SU-DHL-6 (cell line): ENCODE results near the gene GINS3.

Source experiments
- H2AFZ ChIP-seq: fragments of 200-600 bp; sonication (generic); 2 replicates; pipeline ENCODE4 v1.6.1; 2014; ENCODE audit warnings: low read depth, mild to moderate bottlenecking, moderate library complexity, mixed read lengths, antibody characterized with exemption, low read length; ENCODE audit not compliant: severe bottlenecking
- H3F3A ChIP-seq: fragments of 200-600 bp; shearing (Covaris generic); 2 replicates; pipeline ENCODE4 v1.6.0; 2016; ENCODE audit warnings: antibody characterized with exemption, mild to moderate bottlenecking; ENCODE audit not compliant: insufficient read depth
- H3K27ac ChIP-seq: fragments of 200-600 bp; sonication (generic); 2 replicates; pipeline ENCODE4 v1.5.1; 2016; ENCODE audit warnings: low read depth, mild to moderate bottlenecking, low read length, moderate library complexity, mixed read lengths
- H3K27me3 ChIP-seq: fragments of 200-600 bp; sonication (generic), shearing (Covaris generic); 2 replicates; pipeline ENCODE4 v1.6.0; 2014; ENCODE audit warnings: mild to moderate bottlenecking, low read length
- H3K36me3 ChIP-seq: fragments of 200-600 bp; sonication (generic); 2 replicates; pipeline ENCODE4 v1.6.1; 2014; ENCODE audit warnings: mild to moderate bottlenecking, low read length, mixed read lengths
- H3K4me2 ChIP-seq: fragments of 300-600, 200-600 bp; shearing (Covaris generic), sonication (generic); 2 replicates; pipeline ENCODE4 v1.6.0; 2014; ENCODE audit warnings: low read length, low read depth, mild to moderate bottlenecking; ENCODE audit not compliant: poor library complexity, severe bottlenecking
- H3K4me3 ChIP-seq: fragments of 200-600 bp; sonication (generic); 2 replicates; pipeline ENCODE4 v1.5.1; 2014; ENCODE audit warnings: antibody characterized with exemption, low read length, mild to moderate bottlenecking, mixed read lengths; ENCODE audit not compliant: insufficient read depth, poor library complexity, severe bottlenecking
- H3K79me2 ChIP-seq: fragments of 200-600 bp; sonication (generic); 2 replicates; pipeline ENCODE4 v1.6.1; 2014; ENCODE audit warnings: mild to moderate bottlenecking, low read length, moderate library complexity; ENCODE audit not compliant: insufficient read depth
- H3K9ac ChIP-seq: fragments of 200-600 bp; sonication (generic); 2 replicates; pipeline ENCODE4 v1.7.0; 2014; ENCODE audit warnings: mild to moderate bottlenecking, low read length
- H3K9me2 ChIP-seq: fragments of 200-600 bp; sonication (generic); replicated peaks from 2 replicates; pipeline ENCODE4 v1.6.1; 2014; ENCODE audit warnings: low read length; ENCODE audit not compliant: insufficient read depth
- H3K9me3 ChIP-seq: fragments of 200-600 bp; sonication (generic); 2 replicates; pipeline ENCODE4 v1.6.1; 2014; ENCODE audit warnings: low read length, mixed read lengths; ENCODE audit not compliant: insufficient read depth
- H4K20me1 ChIP-seq: fragments of 200-600 bp; sonication (generic); 2 replicates; pipeline ENCODE4 v1.6.1; 2014; ENCODE audit warnings: low read depth, mild to moderate bottlenecking, antibody characterized with exemption, low read length, moderate library complexity, mixed read lengths
- EZH2phosphoT487 ChIP-seq: fragments of 200-600 bp; sonication (generic), shearing (Covaris generic); conservative IDR thresholded peaks from 2 replicates; pipeline ENCODE4 v1.6.1; 2018; ENCODE audit warnings: mild to moderate bottlenecking, antibody characterized with exemption, low read length, moderate library complexity, mixed read lengths
- TF ChIP-seq, protein P1 (sequence below): fragments of 200-600 bp; sonication (generic); IDR thresholded peaks from one replicate; pipeline ENCODE4 v1.5.1; 2017; ENCODE audit warnings: antibody characterized with exemption, mild to moderate bottlenecking, low read length, moderate library complexity; ENCODE audit not compliant: insufficient read depth, poor library complexity, severe bottlenecking

GINS3 gene

GRCh38 chr16:58451265-58451689 lies 59.0 kb downstream of the GINS3 start:
- no peak overlapping the region for H3K9ac ChIP-seq
- no peaks in the 10 kb centered on the region for H3F3A ChIP-seq
- H3K9me3 ChIP-seq = no peaks in the 10 kb centered on the region
- no peak overlapping the region for H3K4me2 ChIP-seq
- no peaks in the 10 kb centered on the region for H3K9me2 ChIP-seq
- H3K79me2 ChIP-seq = no peaks in the 10 kb centered on the region
- TF ChIP-seq, protein P1, sequence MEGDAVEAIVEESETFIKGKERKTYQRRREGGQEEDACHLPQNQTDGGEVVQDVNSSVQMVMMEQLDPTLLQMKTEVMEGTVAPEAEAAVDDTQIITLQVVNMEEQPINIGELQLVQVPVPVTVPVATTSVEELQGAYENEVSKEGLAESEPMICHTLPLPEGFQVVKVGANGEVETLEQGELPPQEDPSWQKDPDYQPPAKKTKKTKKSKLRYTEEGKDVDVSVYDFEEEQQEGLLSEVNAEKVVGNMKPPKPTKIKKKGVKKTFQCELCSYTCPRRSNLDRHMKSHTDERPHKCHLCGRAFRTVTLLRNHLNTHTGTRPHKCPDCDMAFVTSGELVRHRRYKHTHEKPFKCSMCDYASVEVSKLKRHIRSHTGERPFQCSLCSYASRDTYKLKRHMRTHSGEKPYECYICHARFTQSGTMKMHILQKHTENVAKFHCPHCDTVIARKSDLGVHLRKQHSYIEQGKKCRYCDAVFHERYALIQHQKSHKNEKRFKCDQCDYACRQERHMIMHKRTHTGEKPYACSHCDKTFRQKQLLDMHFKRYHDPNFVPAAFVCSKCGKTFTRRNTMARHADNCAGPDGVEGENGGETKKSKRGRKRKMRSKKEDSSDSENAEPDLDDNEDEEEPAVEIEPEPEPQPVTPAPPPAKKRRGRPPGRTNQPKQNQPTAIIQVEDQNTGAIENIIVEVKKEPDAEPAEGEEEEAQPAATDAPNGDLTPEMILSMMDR = no peak
- TF ChIP-seq EZH2phosphoT487 = no peak
- H4K20me1 ChIP-seq = no peaks in the 10 kb centered on the region; the same call in 1 of the 2 replicates
- peaks cover 15% of the 10 kb centered on the region; the same call in 1 of the 2 replicates for H3K36me3 ChIP-seq
- no peak overlapping the region for H3K4me3 ChIP-seq
- H3K27me3 ChIP-seq = no peaks in the 10 kb centered on the region
- no peak overlapping the region for H3K27ac ChIP-seq
- H2AFZ ChIP-seq = no peak overlapping the region

GRCh38 chr16:58451945-58452401 lies 59.7 kb downstream of the GINS3 start:
- no peaks in the 10 kb centered on the region for H3F3A ChIP-seq

DNA sequence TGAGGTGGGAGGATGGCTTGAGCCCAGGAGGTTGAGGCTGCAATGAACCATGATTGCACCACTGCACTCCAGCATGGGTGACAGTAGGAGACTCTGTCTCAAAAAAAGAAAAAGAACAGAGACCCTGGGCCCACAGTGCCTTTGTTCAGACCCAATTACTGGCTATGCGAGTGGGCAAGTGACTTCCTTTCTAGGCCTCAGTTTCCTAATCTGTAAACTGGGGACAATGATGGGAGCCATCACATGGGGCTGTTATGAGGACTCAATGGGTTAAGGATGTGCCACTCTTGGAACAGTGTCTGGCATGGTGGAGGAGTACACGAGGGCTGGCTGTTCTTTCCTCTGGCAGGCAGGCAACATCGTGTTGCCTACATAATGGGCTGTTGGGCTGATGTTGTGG lies 60.4 kb downstream of the GINS3 start:
- Histone ChIP-seq H3K79me2 (no peaks in the 10 kb centered on the region), H3K36me3 (peaks cover 9% of the 10 kb centered on the region; the same call in 1 of the 2 replicates), H3K27me3 (no peaks in the 10 kb centered on the region), H3K4me2 (no peak overlapping the region), H2AFZ (no peak overlapping the region), H3K9me2 (no peaks in the 10 kb centered on the region), H3K9me3 (no peaks in the 10 kb centered on the region), H3K27ac (no peak overlapping the region), H3K4me3 (no peak overlapping the region), H4K20me1 (no peaks in the 10 kb centered on the region; the same call in 1 of the 2 replicates), H3K9ac (no peak overlapping the region), H3F3A (no peaks in the 10 kb centered on the region)
- TF ChIP-seq, protein P1 = no peak
- TF ChIP-seq EZH2phosphoT487 = no peak

More at GRCh38 chr16:58451945-58452401, 59.7 kb downstream of the GINS3 start:
- peaks cover 14% of the 10 kb centered on the region; the same call in 1 of the 2 replicates for H3K36me3 ChIP-seq
- H3K27ac ChIP-seq = no peak overlapping the region
- H3K9ac ChIP-seq = no peak overlapping the region
- no peak overlapping the region for H2AFZ ChIP-seq
- no peak overlapping the region for H3K4me3 ChIP-seq
- no peaks in the 10 kb centered on the region for H3K9me3 ChIP-seq
- no peaks in the 10 kb centered on the region for H3K27me3 ChIP-seq
- no peaks in the 10 kb centered on the region; the same call in 1 of the 2 replicates for H4K20me1 ChIP-seq
- no peaks in the 10 kb centered on the region for H3K79me2 ChIP-seq
- H3K9me2 ChIP-seq = no peaks in the 10 kb centered on the region
- H3K4me2 ChIP-seq = no peak overlapping the region
- no peak for TF ChIP-seq EZH2phosphoT487
- TF ChIP-seq, protein P1 = no peak
